GM19397 (cell line): ENCODE results near the gene KRT7.
"Not testable (repeated sequence)": the region's sequence is repeated elsewhere in the genome, so short reads cannot be mapped to it uniquely, and the experiment has no call there.

ENCODE experiments used
- ATAC-seq: cut with Tn5 transposase; IDR thresholded peaks from one replicate; pipeline ENCODE4 v1.9.1; 2021; ENCODE audit warnings: mild to moderate bottlenecking, moderate library complexity; ENCODE audit not compliant: unreplicated experiment

The KRT7 gene

GRCh38 chr12:52228931-52229330 lies 4.1 kb upstream of the KRT7 start:
- no peak for ATAC-seq

DNA sequence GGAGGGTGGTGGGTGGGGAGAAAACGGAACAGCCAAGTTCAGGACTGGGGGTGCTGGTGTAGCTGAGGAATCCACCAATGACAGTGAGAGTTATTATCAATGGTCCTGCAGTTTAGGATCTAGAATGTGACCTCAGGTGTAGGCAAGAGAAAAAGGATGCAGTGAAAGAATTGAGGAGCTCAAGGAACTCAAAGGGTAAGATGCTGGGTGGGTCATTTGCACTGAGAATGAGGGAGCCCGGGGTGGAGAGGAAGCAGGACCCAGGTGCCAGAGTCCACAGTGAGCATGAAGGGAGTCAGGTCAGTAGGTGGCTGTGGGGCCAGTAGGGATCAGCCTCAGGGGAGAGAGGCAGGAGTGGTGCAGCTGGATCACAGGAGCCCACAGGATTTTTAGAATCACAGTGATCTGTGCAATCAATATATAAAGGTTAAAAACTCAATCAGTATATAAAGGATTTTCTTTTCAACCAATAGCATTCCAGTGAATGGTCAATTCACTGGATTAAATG lies 3.2 kb upstream of the KRT7 start:
- no peak for ATAC-seq

GRCh38 chr12:52230364-52231281 lies 2.4 kb upstream of the KRT7 start:
- no peak for ATAC-seq

- ATAC-seq: no peak
These were observed 1.5 kb upstream of the KRT7 start for GRCh38 chr12:52231305-52232202.

GRCh38 chr12:52232203-52232673 lies 805 bp upstream of the KRT7 start:
- no peak for ATAC-seq

- ATAC-seq: no peak
These were observed 592 bp downstream of the KRT7 start for GRCh38 chr12:52233462-52234207.

DNA sequence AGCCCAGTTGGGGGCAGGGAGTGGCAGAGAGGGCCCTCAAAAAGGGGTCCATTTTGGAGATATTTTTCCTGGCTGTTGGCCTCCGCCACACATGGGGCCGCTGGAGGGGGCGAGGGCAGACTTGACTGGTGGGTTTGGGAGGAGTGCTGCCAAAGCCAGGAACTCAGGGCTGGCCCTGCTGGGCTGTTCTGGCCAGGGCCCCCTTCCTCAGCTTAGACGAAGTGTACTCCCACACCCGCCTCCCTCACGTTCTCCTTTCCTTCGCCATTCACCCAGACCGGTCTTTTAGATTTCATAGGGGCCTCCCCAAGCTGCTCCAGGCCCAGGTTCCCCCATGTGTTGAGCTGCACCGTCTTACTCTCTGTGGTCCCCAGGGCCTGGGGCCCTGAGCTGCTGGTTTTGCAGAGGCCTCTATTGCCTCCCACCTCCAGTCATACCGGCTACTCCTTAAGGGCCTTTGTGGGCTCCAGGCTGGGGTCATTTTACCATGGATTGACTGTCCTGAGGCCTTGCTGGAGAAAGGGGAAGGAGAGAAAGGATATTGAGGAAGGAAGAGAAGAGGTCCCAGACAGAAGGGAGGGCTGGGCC lies 1.3 kb downstream of the KRT7 start:
- ATAC-seq: no peak

GRCh38 chr12:52235001-52235764 lies 2.1 kb downstream of the KRT7 start:
- no peak for ATAC-seq

DNA sequence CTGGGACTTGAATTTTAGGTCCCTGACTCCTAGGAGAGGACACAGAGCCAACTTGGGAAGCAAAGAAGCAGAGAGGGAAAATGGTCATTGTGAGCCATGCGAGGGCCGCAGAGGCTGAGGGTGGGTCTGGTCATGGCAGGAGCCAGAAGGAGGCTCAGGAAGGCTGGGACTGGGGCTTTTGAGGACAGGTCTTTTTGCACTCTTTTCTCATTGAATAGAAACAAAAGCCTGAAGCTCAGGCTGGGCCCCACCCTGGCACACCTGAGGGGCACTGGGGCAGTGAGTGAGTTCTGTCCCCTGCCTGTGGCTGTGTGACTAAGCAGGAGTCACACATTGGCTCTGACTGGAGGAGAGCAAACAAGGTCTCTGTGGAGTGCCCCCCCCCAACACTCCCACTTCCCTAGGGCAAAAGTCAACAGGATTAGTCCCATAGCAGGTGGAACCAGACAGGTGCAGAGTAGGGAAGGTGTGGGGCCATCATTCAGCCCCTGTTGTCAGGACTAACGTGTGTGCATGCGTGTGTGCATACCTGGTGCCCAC lies 2.8 kb downstream of the KRT7 start:
- no peak for ATAC-seq

DNA sequence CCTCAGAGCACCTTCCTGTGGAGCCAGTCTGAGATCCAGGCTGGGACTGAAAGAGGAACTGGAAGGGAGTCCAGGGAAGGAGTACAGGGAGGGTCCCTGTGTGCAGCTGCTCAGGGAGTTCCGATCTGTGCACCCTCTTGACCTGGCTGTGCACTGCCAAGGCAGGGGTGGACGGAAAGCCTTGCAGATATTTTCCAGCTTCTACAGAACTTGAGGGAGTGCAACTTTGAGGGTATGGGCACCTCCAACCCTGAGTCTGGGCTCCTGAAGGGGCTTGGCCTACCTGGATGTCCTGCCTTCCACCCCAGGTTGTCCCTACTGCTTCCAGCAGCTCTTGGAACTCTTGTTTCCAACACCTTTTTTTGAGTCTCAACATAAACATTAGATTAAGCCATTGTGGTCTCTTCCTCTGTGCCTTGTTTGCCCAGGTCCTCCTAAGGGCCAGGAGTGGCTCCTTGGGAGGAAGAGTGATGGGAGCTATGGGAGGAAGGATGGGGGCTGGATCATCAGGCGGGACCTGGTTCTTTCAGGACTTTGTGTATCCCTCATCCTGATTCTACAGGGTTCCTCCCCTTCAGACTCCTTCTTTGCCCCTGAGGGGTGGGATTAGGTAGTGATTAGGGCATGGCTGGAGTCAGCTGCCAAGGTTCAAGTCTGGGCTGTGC lies 3.5 kb downstream of the KRT7 start:
- no peak for ATAC-seq

DNA sequence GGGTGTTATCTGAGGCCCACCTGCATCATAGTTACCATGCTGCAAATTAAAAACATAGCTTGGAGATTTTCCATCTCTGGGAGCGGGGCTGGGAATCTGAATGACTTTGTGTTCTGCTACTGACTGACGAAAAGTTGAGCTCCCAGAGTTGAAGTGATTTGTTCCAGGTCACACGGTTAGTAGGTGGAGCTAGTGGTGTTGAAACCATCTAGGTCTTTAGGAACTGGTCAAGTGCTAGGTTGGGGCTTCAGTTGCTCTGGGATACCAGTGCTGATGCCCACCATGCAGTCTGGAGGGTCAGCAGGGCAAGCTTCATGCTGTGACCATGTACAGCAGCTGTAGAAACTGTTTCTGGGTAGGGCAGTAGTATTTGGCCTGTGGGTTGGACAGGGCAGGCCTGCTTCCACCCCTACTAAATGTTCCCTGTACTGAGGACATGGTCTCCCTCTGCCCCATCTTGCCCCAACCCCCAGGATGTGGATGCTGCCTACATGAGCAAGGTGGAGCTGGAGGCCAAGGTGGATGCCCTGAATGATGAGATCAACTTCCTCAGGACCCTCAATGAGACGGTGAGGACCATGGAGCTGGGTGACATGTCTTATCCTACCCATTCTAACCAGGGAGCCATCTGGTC lies 5.3 kb downstream of the KRT7 start:
- ATAC-seq: no peak

DNA sequence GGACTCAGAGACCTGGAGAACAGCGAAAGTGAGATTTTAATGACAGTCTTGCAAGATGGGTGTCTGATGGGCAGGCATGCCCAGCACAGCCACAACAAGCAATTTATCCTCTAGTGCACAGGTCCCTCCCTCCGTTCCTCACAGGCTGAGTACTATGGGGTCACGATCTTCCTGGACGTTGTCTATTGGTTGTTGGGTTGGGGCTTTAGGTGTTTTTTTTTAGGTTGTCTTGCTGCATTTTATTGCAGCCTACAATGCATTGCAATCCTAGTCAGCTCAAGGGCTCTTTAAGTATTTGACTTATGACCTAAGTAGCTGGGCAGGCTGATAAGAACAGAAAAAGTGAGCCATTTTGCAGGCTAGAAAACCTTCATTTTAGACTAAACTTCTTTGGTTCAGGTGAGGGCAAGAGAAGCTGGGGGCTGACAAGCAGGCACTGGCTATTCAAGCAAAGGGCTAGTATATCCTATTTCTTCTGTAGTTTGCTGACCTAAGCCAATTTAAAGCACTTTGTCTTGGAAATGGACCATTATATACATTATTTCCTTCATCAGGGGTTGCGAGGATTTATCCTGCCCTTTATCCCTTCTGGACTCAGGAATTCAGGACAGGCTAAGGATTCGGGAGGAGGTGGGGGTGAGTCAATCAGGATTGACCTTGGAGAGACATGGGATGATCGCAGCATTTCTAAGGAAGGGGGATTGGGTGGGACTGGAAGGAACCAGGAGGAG lies 6.0 kb downstream of the KRT7 start:
- ATAC-seq: no peak

DNA sequence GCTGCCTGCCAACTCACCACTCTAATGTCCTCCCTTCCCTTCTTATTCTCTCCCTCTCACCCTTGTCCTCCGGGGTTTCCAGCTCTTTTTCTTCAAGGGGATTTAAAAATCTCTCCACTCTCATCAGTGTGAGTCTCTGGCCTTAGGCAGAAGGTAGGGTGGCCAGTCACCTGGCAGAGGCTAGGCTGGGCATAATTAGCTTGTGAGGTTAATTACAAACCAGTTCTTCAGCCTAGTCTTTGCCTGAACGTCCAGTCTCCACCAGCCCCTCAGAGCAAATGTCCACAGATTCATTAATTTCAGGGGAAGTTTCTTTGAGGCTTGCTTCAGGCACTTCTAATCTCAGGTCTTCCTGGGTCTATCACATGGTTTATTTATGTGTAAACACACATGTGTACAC lies 6.7 kb downstream of the KRT7 start:
- no peak for ATAC-seq

DNA sequence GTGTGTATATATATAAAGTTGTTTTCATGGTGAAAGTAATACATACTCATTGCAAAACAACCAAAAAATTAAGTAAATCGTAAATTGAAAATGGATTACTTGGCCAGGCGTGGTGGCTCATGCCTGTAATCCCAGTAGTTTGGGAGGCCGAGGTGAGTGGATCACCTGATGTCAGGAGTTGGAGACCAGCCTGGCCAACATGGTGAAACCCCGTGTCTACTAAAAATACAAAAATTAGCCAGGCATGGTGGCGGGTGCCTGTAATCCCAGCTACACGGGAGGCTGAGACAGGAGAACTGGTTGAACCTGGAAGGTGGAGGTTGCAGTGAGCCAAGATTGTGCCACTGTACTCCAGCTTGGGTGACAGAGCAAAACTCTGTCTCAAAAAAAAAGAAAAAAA lies 7.2 kb downstream of the KRT7 start:
- not testable (repeated sequence) for ATAC-seq

GRCh38 chr12:52241205-52241842 lies 8.3 kb downstream of the KRT7 start:
- ATAC-seq: no peak

DNA sequence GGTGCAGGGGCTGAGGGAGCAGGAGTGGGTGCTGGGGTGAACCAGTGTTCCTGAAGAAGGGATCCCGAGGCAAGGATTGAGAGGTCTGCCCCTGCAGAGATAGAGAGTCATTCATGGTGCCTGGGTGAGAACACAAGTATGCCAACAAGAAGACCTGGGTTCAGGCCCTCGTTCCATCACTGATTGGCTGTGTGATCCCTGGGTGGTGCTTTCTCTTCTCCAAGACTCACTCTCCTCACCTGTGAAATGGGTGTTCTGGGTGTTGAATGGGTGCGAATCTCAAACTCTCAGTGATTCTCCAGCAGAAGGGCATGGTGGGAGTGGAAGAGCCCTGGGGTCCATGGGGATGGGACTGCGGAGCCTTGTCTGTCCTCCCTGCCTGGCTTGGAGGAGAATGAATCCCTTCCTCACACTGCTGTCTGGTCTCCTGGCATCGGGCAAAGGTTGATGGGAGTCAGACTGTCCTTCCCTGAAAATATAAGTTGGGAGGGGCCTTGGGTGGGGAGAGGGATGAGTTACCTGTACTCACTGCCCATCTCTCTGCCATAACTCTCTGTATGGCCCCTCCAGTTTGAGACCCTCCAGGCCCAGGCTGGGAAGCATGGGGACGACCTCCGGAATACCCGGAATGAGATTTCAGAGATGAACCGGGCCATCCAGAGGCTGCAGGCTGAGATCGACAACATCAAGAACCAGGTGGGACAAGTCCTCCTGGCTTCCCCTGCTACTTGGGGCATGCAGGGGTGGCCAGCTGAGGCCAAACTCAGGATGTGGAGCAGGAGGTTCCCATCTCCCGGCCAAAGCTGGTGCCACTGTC lies 9.6 kb downstream of the KRT7 start:
- ATAC-seq: no peak
